ENCODE measurements around the gene IRF5.
"Not testable (repeated sequence)": the region's sequence is repeated elsewhere in the genome, so short reads cannot be mapped to it uniquely, and the experiment has no call there.

Gene IRF5

DNA sequence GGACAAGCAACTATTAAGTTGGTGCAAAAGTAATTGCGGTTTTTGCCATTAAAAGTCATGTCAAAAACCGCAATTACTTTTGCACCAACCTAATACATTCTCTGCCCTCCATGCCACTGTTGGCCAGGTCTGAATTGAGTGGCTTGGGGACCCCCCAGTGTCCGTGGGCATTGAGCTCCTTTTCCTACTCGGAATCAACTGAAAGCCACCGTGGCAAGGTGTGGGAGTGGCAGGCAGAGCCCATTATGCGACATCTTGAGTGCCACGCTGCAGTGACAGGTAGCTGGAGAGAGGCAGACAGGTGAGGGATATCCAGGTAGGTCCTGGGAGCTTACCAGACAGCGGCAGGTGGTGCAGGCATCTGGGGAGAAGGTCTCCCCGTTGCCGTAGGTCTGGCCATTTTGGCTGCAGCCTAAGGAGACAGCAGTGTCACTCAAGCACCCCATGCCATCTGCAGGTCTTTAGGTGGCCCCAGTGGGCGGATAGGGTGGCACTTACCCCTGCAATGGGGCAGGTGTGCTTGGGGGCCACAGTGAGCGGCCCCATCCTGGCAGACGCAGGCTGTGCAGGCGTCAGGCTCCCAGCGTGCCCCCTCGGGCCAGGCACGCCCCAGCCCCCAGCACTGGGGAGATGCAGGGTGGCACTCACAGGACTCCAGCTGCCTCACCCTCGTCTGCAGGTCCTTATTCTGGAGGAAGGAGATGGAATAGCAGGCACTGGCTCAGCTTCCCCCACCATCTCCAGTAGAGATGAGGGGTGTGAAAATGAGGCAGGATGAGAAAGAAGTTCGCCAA is 30.8 kb upstream of the IRF5 start:
- DNase-seq (ENCODE audit: low read depth): no peak

- no peak for DNase-seq (ENCODE audit: low read depth)
Measured at GRCh38 chr7:128908750-128909624, 28.7 kb upstream of the IRF5 start.

- DNase-seq (ENCODE audit: low read depth): no peak
Measured at GRCh38 chr7:128909625-128910568, 27.8 kb upstream of the IRF5 start.

GRCh38 chr7:128910569-128910945 is 27.2 kb upstream of the IRF5 start, which contains the start of gene KCP:
Gene KCP, minus strand, starts transcription at chr7:128910709. Its CDS starts 33 bp downstream, at chr7:128910676.
- no peak for DNase-seq (ENCODE audit: low read depth)

DNA sequence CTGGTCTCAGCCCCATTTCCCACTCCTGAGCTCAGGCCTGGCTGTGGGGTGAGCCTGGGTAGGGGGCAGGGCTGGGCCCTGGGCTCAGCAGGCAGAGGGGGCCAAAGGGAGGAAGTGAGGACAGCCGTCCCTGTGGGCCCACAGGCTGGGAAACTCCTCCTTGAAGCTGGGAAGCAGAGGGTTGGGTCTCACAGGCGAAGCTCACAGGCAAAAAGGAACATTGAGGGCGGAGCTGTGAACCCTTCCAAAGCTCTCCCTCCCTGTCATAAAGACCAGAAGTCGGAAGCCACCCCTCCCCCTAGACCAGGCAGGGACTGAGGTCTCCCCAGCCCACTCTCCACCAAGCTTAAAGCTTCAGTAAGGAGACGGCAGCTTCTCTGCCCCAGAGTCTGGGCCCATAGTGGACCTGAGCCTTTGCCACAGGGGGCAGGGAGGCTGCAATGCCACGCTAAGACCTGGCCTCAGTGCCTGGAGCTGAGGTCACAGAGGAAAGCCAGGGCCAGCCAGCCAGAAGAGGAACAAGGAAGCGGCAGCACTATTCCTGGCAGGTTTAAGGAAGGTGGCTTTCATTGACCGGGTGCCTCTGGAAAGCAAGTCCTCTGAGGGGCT is 26.2 kb upstream of the IRF5 start:
- DNase-seq (ENCODE audit: low read depth): no peak

- DNase-seq (ENCODE audit: low read depth): no peak
Measured at GRCh38 chr7:128912281-128912680, 25.4 kb upstream of the IRF5 start.

DNA sequence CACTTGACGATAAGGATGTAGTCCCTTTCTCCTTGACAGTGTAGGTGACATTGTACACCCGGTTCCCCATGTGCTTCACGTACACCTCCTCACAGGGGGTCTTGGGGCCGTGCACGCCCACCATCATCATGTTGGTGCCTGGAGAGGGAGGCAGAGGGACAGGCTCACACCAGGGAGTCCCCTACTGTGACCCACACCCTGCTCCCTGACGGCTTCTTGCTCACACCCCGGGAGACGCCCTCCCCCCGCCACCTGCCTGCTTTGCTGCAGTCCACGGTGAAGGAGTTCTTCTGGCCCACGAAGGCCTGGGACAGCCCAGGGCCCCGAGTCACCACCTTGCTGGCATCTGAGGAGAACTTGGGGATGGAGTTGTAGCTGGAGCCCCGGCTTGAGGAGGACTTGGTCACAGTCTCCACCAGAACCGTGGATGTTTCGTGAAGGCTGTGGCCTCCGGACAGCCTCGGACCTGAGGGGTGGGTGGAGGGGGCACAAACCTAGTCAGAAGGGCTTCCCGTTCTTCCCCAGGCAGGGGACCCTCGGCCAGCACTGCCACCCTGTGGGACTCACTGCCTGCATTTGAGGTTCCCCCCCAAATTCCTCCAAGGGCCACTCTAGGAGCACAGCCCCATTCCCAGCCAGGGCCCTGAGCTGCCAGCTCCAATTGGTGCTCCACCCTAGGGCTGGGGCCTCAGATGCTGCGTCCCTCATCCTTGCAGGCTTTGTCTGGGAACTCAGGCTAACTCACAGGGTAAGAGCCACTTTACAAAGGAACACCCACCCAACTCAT is 24.8 kb upstream of the IRF5 start:
- DNase-seq (ENCODE audit: low read depth): not testable (repeated sequence)

DNA sequence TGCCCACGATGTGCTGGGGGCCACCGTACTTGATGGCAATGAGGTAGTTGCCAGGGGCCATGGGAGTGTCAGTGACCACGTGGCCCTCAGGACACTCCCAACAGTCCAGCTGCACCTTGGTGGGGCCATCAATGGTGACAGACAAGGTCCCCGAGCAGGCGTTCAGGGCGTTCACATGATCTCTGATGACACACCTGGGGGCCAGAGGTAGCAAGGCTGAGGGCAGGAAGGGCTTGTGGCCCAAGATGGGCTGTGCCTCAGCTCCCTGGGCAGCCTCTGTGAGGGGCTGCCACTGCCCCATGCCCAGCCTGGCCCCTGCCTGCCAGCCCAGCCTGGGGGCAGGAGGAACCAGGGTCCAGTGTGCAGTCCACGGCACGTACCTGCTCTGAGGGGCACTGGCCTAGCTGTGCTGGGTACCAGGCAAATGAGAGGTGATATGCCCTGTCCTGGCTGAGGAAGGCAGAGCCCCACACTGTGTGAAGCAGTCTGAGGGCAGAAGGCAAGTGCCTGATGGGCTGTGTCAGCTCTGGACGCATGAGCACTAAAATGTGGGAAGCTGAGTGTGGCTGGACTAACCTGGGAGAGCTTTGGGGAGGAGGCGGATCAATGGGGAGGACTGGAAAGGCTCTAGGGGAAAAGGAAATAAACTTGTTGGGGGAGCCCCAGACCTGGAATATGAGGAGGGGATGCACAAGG is 23.7 kb upstream of the IRF5 start:
- DNase-seq (ENCODE audit: low read depth): no peak

- no peak for DNase-seq (ENCODE audit: low read depth)
Measured at GRCh38 chr7:128914566-128915151, 23.1 kb upstream of the IRF5 start.

- no peak for DNase-seq (ENCODE audit: low read depth)
Measured at GRCh38 chr7:128915271-128915819, 22.4 kb upstream of the IRF5 start.

DNA sequence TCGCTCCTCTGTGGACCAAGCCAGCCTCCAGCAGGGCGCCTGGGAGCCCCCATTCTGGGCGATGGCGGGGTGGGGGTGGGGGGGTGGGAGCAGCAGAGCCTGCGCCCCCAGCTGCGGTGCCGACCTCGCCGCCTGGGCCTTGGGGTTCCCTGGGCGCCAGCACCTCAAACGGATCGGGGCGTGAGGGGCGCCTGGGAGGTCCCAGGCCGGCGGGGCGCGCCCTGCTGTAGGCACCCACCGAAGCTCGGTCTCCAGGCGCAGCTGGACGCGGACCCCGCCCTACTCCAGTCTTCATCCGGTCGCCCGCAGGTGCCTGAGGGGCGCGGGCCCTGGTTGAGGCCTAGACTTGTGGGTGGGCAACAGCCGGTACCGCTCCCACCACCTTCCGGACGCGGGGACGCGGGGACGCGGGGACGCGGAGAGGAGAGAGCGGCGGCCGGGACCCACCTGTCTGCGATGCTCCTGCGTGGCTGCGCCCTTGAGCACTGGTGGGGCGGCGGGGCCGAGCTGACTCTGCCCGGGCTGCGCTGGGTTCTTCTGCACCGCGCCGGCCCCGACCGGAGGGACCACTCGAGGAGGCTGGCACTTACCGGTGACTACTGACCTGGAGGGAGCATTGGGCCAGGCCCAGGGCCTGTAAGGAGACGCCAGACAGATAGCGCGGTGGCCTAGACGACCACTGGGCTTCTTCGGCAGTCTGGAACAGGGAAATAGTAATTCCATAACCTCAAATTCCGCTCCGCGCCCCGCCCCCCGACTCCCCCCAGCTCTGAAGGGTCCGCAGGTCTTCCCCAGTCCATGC is 21.7 kb upstream of the IRF5 start:
- DNase-seq (ENCODE audit: low read depth): no peak

- no peak for DNase-seq (ENCODE audit: low read depth)
Measured at GRCh38 chr7:128916643-128916915, 21.1 kb upstream of the IRF5 start.

GRCh38 chr7:128917122-128917521 is 20.6 kb upstream of the IRF5 start:
- no peak for DNase-seq (ENCODE audit: low read depth)

- DNase-seq (ENCODE audit: low read depth): no peak
Measured at GRCh38 chr7:128918016-128918665, 19.6 kb upstream of the IRF5 start.

GRCh38 chr7:128919241-128919640 is 18.5 kb upstream of the IRF5 start:
- no peak for DNase-seq (ENCODE audit: low read depth)

GRCh38 chr7:128919881-128920799 is 17.6 kb upstream of the IRF5 start:
- no peak for DNase-seq (ENCODE audit: low read depth)

DNA sequence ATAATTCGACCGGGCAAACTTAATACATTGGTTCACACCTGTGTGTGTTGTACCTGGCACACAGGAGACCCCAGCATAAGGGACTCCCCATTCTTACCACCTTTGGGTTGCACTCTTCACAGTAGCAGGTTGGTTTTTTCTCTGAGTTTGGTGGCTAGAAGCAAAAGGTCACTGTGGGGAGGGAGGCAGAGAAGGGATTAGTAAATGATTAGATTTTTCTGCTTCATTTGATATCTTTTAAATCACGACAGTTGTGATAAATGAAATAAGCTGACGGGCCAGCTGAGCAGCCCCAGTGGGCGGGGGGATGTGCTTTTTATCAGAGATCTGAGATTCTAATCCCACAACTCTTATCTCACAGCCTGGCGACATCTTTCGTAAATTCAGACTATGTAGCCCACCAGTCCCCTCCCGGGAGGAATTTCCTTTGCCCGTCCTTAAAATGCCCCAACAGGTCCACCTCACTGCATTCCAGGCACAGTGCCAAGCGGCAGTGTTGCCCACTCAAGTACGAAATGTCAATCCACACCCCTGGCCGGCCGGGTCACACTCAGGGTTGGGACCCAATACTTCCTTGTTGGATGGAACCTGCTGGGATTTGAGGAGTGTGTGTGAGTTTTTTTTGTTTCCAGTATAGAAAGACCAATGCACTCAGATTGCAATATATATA is 16.7 kb upstream of the IRF5 start:
- no peak for DNase-seq (ENCODE audit: low read depth)

All from activated T-cell treated with anti-CD3 and anti-CD28 coated beads for 48 hours (primary cell).